Hepatocyte (in vitro differentiated cells): ENCODE results near the gene KPNA4.

Experiments
- CTCF ChIP-seq: fragments of 200-600 bp; sonication (generic); IDR thresholded peaks from 2 replicates; pipeline ENCODE4 v1.5.1; 2016; ENCODE audit warnings: antibody characterized with exemption, mild to moderate bottlenecking; ENCODE audit not compliant: poor library complexity
- EZH2phosphoT487 ChIP-seq: fragments of 200-600 bp; sonication (generic); IDR thresholded peaks from one replicate; pipeline ENCODE4 v1.6.1; 2018; ENCODE audit warnings: antibody characterized with exemption, mild to moderate bottlenecking, low read depth, moderate library complexity; ENCODE audit not compliant: unreplicated experiment, severe bottlenecking

- TF ChIP-seq EZH2phosphoT487 (no peak), CTCF (no peak)
Observed at GRCh38 chr3:160473978-160474377, 91.4 kb downstream of the KPNA4 start.
